ENCODE measurements around the gene HCN1. TPM values are rescaled to one million over a fixed set of nuclear protein-coding genes. Genes with fewer than 3 reads are reported as not detected.

HCN1 gene
- total and polyA plus RNA-seq, 2 of the 8 experiments (the other 6 are each of a cell fraction or from before 2014, with no cell fraction given): 1.1 to 6.7 TPM

DNA sequence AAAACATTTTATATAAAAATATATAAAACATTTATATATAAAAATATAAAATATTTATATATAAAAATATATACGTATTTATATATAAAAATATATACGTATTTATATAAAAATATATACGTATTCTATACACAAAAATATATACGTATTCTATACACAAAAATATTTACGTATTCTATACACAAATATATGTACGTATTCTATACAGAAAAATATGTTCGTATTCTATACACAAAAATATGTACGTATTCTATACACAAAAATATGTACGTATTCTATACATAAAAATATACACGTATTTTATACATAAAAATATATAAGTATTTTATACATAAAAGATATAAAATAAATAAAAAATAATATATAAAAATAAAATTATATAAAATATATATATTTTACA is 323.6 kb downstream of the HCN1 start:
- Histone ChIP-seq H4K91ac (replicated peaks; ENCODE audit: insufficient read length, low read length) (no peak overlapping the region), H3K23me2 (ENCODE audit: low read depth, low read length) (no peaks in the 10 kb centered on the region), H2AFZ (ENCODE audit: low read length) (no peak overlapping the region), H3K56ac (replicated peaks; ENCODE audit: insufficient read length, low read depth, low read length) (no peak overlapping the region), H3K4me3 (ENCODE audit: extremely low read depth in 1 of 4, insufficient read depth in 2 of 4, low read depth in 3 of 4, low read length in 4 of 4) (no peak overlapping the region), H2BK120ac (replicated peaks; ENCODE audit: low read depth, low read length) (no peak overlapping the region), H4K20me1 (replicated peaks in 1 of 2; ENCODE audit: control insufficient read depth in 1 of 2, insufficient read depth in 2 of 2, low read length in 2 of 2) (no peaks in the 10 kb centered on the region), H2BK15ac (ENCODE audit: low read length) (no peak overlapping the region), H4K8ac (ENCODE audit: extremely low read depth, insufficient read depth, low read length) (no peak overlapping the region), H2AK5ac (ENCODE audit: low read depth, low read length) (no peak overlapping the region), H3K18ac (ENCODE audit: extremely low read depth, low read length) (no peak overlapping the region), H2BK12ac (ENCODE audit: low read depth, low read length) (no peak overlapping the region), H3K9me3 (ENCODE audit: insufficient read depth in 2 of 2, low read depth in 1 of 2, low read length in 1 of 2) (no peaks in the 10 kb centered on the region), H2BK5ac (ENCODE audit: low read depth, low read length) (no peak overlapping the region), H3K23ac (ENCODE audit: insufficient read length) (no peak overlapping the region), H3K9ac (replicated peaks in 1 of 4; ENCODE audit: extremely low read depth in 1 of 4, low read depth in 3 of 4, low read length in 3 of 4) (no peak overlapping the region), H3K79me2 (ENCODE audit: control insufficient read depth in 1 of 2, insufficient read depth in 2 of 2, low read length in 2 of 2) (no peaks in the 10 kb centered on the region), H3K4me1 (replicated peaks in 1 of 4; ENCODE audit: control insufficient read depth in 3 of 4, insufficient read depth in 4 of 4, low read length in 3 of 4) (no peaks in the 10 kb centered on the region), H4K5ac (ENCODE audit: insufficient read length, low read depth, low read length) (no peak overlapping the region), H2BK20ac (ENCODE audit: low read length) (no peak overlapping the region), H3K14ac (ENCODE audit: insufficient read length) (no peak overlapping the region), H3K4me2 (ENCODE audit: insufficient read depth in 1 of 2, low read depth in 2 of 2, low read length in 2 of 2) (no peak overlapping the region), H3K79me1 (ENCODE audit: low read depth, low read length) (no peaks in the 10 kb centered on the region), H3K4ac (replicated peaks; ENCODE audit: insufficient read length, low read depth, low read length) (no peak overlapping the region), H3K27ac (ENCODE audit: low read depth, low read length) (no peak overlapping the region), H3K36me3 (ENCODE audit: control insufficient read depth in 2 of 4, insufficient read depth in 4 of 4, low read length in 3 of 4) (no peaks in the 10 kb centered on the region), H3K27me3 (replicated peaks in 1 of 4; ENCODE audit: control insufficient read depth in 3 of 4, extremely low read depth in 1 of 4, insufficient read depth in 3 of 4, low read length in 3 of 4) (no peaks in the 10 kb centered on the region)
- ChIA-PET CTCF (ENCODE audit: partially characterized antibody) (no interaction called here), POLR2A (ENCODE audit: partially characterized antibody) (no interaction called here)
- WGBS, 2 experiments (ENCODE audit: extremely low coverage in 1 of 2, insufficient coverage in 1 of 2, insufficient read length in 1 of 2, insufficient replicate concordance in 2 of 2, low coverage in 1 of 2, low lambda C conversion rate in 2 of 2, missing lambda C conversion rate in 1 of 2): 93% methylated on average over 10 of the region's 10 CpGs; no CpG with 5 or more reads in 1 of the 2 experiments
- TF ChIP-seq GABPA (IDR thresholded peaks at IDR 0.05; ENCODE audit: borderline replicate concordance, insufficient read depth, low read length) (no peak), ZNF274 (IDR thresholded peaks at IDR 0.05; ENCODE audit: borderline replicate concordance, extremely low read depth, low read length) (no peak), BACH1 (IDR thresholded peaks at IDR 0.05; ENCODE audit: low read length) (no peak), YY1 (IDR thresholded peaks at IDR 0.05; ENCODE audit: low read depth, low read length) (no peak), BCL11A (IDR thresholded peaks at IDR 0.05; ENCODE audit: low read depth in 2 of 2, low read length in 2 of 2) (no peak), SP1 (IDR thresholded peaks at IDR 0.05; ENCODE audit: low read depth, low read length) (no peak)
- FAIRE-seq (no peak), DNase-seq (ENCODE audit: low read depth in 1 of 2, low spot score in 2 of 2) (no peak)

All from H1 (cell line).